Subcutaneous adipose tissue (tissue), 4 donors: ENCODE results near the gene IGLL5. TPM values are rescaled to one million over a fixed set of nuclear protein-coding genes. Genes with fewer than 3 reads are reported as not detected.

Experiments used
- CTCF ChIP-seq: fragments of 450-650 bp; IDR thresholded peaks from one replicate; pipeline ENCODE4 v1.5.1; 2016; ENCODE audit warnings: low read depth, mild to moderate bottlenecking, control low read depth, antibody characterized with exemption, moderate library complexity
- total RNA-seq, 4 donors: library from RNA; depleted of rRNA; stranded (reverse); fragments of >200 nt; gene quantifications; one replicate each; pipeline ENCODE4 v1.1.0, GENCODE V29; 2016

The IGLL5 gene
- total RNA-seq, 4 donors from 2014 or later, result 1.1 to 2.2 TPM; not detected in 2

- TF ChIP-seq CTCF, result no peak
Measured at GRCh38 chr22:22937894-22938480, 50.4 kb downstream of the IGLL5 start.

GRCh38 chr22:22938672-22939587 lies 51.3 kb downstream of the IGLL5 start:
- no peak for TF ChIP-seq CTCF

GRCh38 chr22:22939588-22940368 lies 52.2 kb downstream of the IGLL5 start:
- no peak for TF ChIP-seq CTCF

- TF ChIP-seq CTCF, result no peak
Measured at GRCh38 chr22:22940961-22941605, 53.5 kb downstream of the IGLL5 start.

GRCh38 chr22:22941831-22942510 lies 54.4 kb downstream of the IGLL5 start:
- TF ChIP-seq CTCF, result no peak

GRCh38 chr22:22942511-22943329 lies 55.1 kb downstream of the IGLL5 start:
- TF ChIP-seq CTCF, result no peak
